SK-N-SH (cell line): ENCODE results near the gene CACNA2D3. TPM values are rescaled to one million over a fixed set of nuclear protein-coding genes. Genes with fewer than 3 reads are reported as not detected.

Experiments used
- CTCF ChIA-PET: fragments of 300-600, 350-600 bp; formaldehyde crosslinking; extraction: SDS; loops from one replicate; lab custom pipeline; 2021; lab: Yijun Ruan, JAX
- POLR2A ChIA-PET: fragments of 350-600 bp; sonication (Branson Sonifier 250); formaldehyde crosslinking; extraction: SDS; loops from one replicate; lab custom pipeline; 2020; ENCODE audit warnings: antibody characterized with exemption, inconsistent platforms; lab: Yijun Ruan, JAX
- DNase-seq: peaks from one replicate; pipeline ENCODE4 v3.0.0; 2012
- H2AFZ ChIP-seq: fragments of 200-600 bp; sonication (generic); 2 replicates; pipeline ENCODE4 v1.8.1; 2016; ENCODE audit warnings: antibody characterized with exemption, mild to moderate bottlenecking, low read depth
- H3F3A ChIP-seq: fragments of 200-600 bp; sonication (generic); replicated peaks from 2 replicates; pipeline ENCODE3; 2016; ENCODE audit warnings: antibody characterized with exemption, mild to moderate bottlenecking; ENCODE audit not compliant: insufficient read depth
- H3K27ac ChIP-seq, 2 experiments: fragments of 200-500 bp in 1 of 2; fragments of 200-600 bp in 1 of 2; sonication (Bioruptor generic) in 1 of 2; sonication (generic), shearing (Covaris generic) in 1 of 2; 2 replicates each; pipeline versions ENCODE4 v1.5.1 to v1.6.1; 2014 to 2016; ENCODE audit warnings: low read depth in 2 of 2, inconsistent platforms in 1 of 2, low read length in 1 of 2, mild to moderate bottlenecking in 1 of 2, mixed read lengths in 1 of 2
- H3K27me3 ChIP-seq: fragments of 200-600 bp; sonication (generic), shearing (Covaris generic); 2 replicates; pipeline ENCODE4 v1.6.1; 2016; ENCODE audit warnings: mixed run types; ENCODE audit not compliant: insufficient read depth
- H3K36me3 ChIP-seq, 2 experiments: fragments of 200-500 bp in 1 of 2; fragments of 200-600 bp in 1 of 2; sonication (Bioruptor generic) in 1 of 2; sonication (generic) in 1 of 2; replicated peaks in 1 of 2; 2 replicates each; pipeline versions ENCODE3 to v1.5.1; 2014 to 2016; ENCODE audit warnings: low read length in 1 of 2, mild to moderate bottlenecking in 1 of 2; ENCODE audit not compliant: insufficient read depth in 2 of 2, control insufficient read depth in 1 of 2
- H3K4me1 ChIP-seq, 2 experiments: fragments of 200-500 bp in 1 of 2; fragments of 200-600 bp in 1 of 2; sonication (Bioruptor generic) in 1 of 2; sonication (generic), shearing (Covaris generic) in 1 of 2; 2 replicates each; pipeline versions ENCODE4 v1.5.1 to v1.6.1; 2014 to 2016; ENCODE audit warnings: low read depth in 1 of 2, low read length in 1 of 2, mixed run types in 1 of 2; ENCODE audit not compliant: insufficient read depth in 2 of 2, control insufficient read depth in 1 of 2
- H3K4me2 ChIP-seq: fragments of 200-600 bp; sonication (generic), shearing (Covaris generic); 2 replicates; pipeline ENCODE4 v1.6.1; 2017; ENCODE audit warnings: mixed run types
- H3K4me3 ChIP-seq, 2 experiments: fragments of 200-500 bp in 1 of 2; fragments of 200-600 bp in 1 of 2; sonication (Bioruptor generic) in 1 of 2; sonication (generic), shearing (Covaris generic) in 1 of 2; 2 replicates each; pipeline versions ENCODE4 v1.5.1 to v1.8.1; 2014 to 2016; ENCODE audit warnings: low read depth in 2 of 2, inconsistent platforms in 1 of 2, low read length in 1 of 2, mild to moderate bottlenecking in 1 of 2, mixed read lengths in 1 of 2, moderate library complexity in 1 of 2
- H3K79me2 ChIP-seq: fragments of 200-600 bp; sonication (generic); 2 replicates; pipeline ENCODE4 v1.8.1; 2017; ENCODE audit warnings: mild to moderate bottlenecking; ENCODE audit not compliant: insufficient read depth
- H3K9ac ChIP-seq: fragments of 200-600 bp; sonication (generic); 2 replicates; pipeline ENCODE4 v1.6.1; 2017; ENCODE audit warnings: mixed run types
- H3K9me2 ChIP-seq: fragments of 200-600 bp; sonication (generic); 2 replicates; pipeline ENCODE4 v1.6.1; 2017; ENCODE audit warnings: mixed run types
- H3K9me3 ChIP-seq: fragments of 200-600 bp; sonication (generic); 2 replicates; pipeline ENCODE4 v1.6.1; 2017; ENCODE audit warnings: mixed run types, mild to moderate bottlenecking, moderate library complexity
- H4K20me1 ChIP-seq: fragments of 200-600 bp; sonication (generic); 2 replicates; pipeline ENCODE4 v1.6.1; 2017; ENCODE audit warnings: mild to moderate bottlenecking, mixed run types; ENCODE audit not compliant: insufficient read depth
- EP300 ChIP-seq, 2 experiments: IDR thresholded peaks; 2 replicates each; pipeline versions ENCODE4 v1.4.0 to v1.6.1; 2012; ENCODE audit warnings: borderline replicate concordance in 1 of 2, low read depth in 1 of 2, low read length in 1 of 2
- EZH2phosphoT487 ChIP-seq: fragments of 200-600 bp; sonication (generic); IDR thresholded peaks from 2 replicates; pipeline ENCODE4 v1.6.1; 2017; ENCODE audit warnings: low read depth, mixed run types, mild to moderate bottlenecking, antibody characterized with exemption, moderate library complexity, borderline replicate concordance
- GABPA ChIP-seq: IDR thresholded peaks from 2 replicates; pipeline ENCODE4 v1.4.0; 2012; ENCODE audit warnings: low read depth, mild to moderate bottlenecking
- GATA2 ChIP-seq: sonication (generic); formaldehyde crosslinking; IDR thresholded peaks from 2 replicates; pipeline ENCODE4 v1.5.0; 2020; ENCODE audit warnings: mild to moderate bottlenecking, missing genetic modification reagents
- JUND ChIP-seq: IDR thresholded peaks from 2 replicates; pipeline ENCODE4 v1.4.0; 2012
- MXI1 ChIP-seq: IDR thresholded peaks from 2 replicates; pipeline ENCODE4 v1.6.1; 2012; ENCODE audit warnings: mild to moderate bottlenecking, low read depth, low read length, improper control_type of control experiment
- NRF1 ChIP-seq: IDR thresholded peaks from 2 replicates; pipeline ENCODE4 v1.6.1; 2012; ENCODE audit warnings: low read depth, mild to moderate bottlenecking, low read length
- RAD21 ChIP-seq: IDR thresholded peaks from 2 replicates; pipeline ENCODE4 v1.6.1; 2012; ENCODE audit warnings: mild to moderate bottlenecking, low read length
- RCOR1 ChIP-seq: fragments of 150-350 bp; IDR thresholded peaks from 2 replicates; pipeline ENCODE4 v1.6.1; 2017; ENCODE audit warnings: antibody characterized with exemption, low read length
- RFX5 ChIP-seq: IDR thresholded peaks from 2 replicates; pipeline ENCODE4 v1.6.1; 2012; ENCODE audit warnings: mild to moderate bottlenecking, improper control_type of control experiment, low read length
- SIN3A ChIP-seq: IDR thresholded peaks from 2 replicates; pipeline ENCODE4 v1.6.1; 2012; ENCODE audit warnings: low read depth, mild to moderate bottlenecking, low read length, moderate library complexity, borderline replicate concordance
- SMC3 ChIP-seq: IDR thresholded peaks from 2 replicates; pipeline ENCODE4 v1.6.1; 2012; ENCODE audit warnings: low read depth, low read length, improper control_type of control experiment
- YY1 ChIP-seq: IDR thresholded peaks from 2 replicates; pipeline ENCODE4 v1.4.0; 2012; ENCODE audit warnings: low read depth, mild to moderate bottlenecking
- WGBS: methylation state at CpG from one replicate; pipeline ENCODE4 v1.1.6; 2017; ENCODE audit warnings: low lambda C conversion rate; 5-methylcytosine and 5-hydroxymethylcytosine counted together
- polyA plus RNA-seq, 3 experiments: library from polyadenylated mRNA; depleted of rRNA; stranded (reverse); fragments of >200 nt; gene quantifications; 2 replicates each; pipeline ENCODE4 v1.2.3, GENCODE V29; 2012
- TF ChIP-seq, protein P1 (sequence below): fragments of 150-350 bp; IDR thresholded peaks from 2 replicates; pipeline ENCODE4 v1.6.1; 2017; ENCODE audit warnings: antibody characterized with exemption, low read length, low read depth, borderline replicate concordance
- TF ChIP-seq, protein P2 (sequence below): IDR thresholded peaks from 2 replicates; pipeline ENCODE4 v1.6.1; 2012; ENCODE audit warnings: mild to moderate bottlenecking, low read depth, low read length, moderate library complexity
- TF ChIP-seq, protein P3 (sequence below): fragments of 150-350 bp; IDR thresholded peaks from 2 replicates; pipeline ENCODE4 v1.6.1; 2016; ENCODE audit warnings: mild to moderate bottlenecking, low read depth, low read length

Gene CACNA2D3
- polyA plus RNA-seq, 1 of the 3 experiments (the other 2 are of a cell fraction): 0.15 TPM

DNA sequence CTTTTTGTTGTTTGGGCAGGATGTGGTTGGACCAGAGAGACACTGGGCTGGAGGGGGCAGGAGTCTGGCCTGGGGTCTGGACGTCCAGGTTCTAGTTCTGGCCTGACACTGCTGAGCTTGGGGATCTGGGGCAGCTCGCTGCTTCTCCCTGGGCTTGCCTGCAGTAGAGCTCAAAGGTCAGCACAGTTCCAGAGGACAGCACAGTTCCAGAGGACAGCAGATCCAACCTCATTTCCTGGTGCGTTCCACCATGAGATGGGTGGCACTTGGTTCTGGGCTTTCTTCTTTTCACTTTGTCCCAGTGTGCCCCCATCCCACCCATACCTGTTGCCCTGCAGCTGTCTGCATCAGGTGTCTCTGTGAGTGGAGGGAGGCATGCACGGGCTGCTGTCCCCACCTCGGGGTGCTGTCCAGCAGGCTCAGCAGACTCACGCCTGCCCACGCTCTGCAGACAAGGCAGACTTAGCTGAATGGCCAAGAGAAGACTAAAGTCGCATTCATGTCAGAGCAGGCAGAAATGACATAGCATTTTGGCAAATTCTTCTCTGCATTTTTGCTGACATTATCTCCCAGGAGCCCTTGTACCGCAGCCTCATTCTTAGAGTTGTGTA is 16.7 kb downstream of the CACNA2D3 start:
- ChIA-PET CTCF (interaction anchor here (1.0 kb wide), 1 partner anchor 9 kb away, joined by 3 read pairs; no protein-coding TSS in a partner anchor), POLR2A (no interaction called here)
- H3K27me3 ChIP-seq: no peaks in the 10 kb centered on the region
- no peaks in the 10 kb centered on the region for H3F3A ChIP-seq
- no peaks in the 10 kb centered on the region for H3K79me2 ChIP-seq
- H3K27ac ChIP-seq: no peak overlapping the region
- no peaks in the 10 kb centered on the region for H3K9me2 ChIP-seq
- no peaks in the 10 kb centered on the region; a peak in 1 of 4 replicates for H3K4me1 ChIP-seq
- H3K4me3 ChIP-seq: no peak overlapping the region
- DNase-seq: no peak
- WGBS: 30% methylated on average over 4 of the region's 9 CpGs
- H4K20me1 ChIP-seq: no peaks in the 10 kb centered on the region
- no peak overlapping the region for H3K9ac ChIP-seq
- H2AFZ ChIP-seq: no peak overlapping the region
- no peak overlapping the region for H3K4me2 ChIP-seq
- H3K36me3 ChIP-seq: no peaks in the 10 kb centered on the region
- no peaks in the 10 kb centered on the region for H3K9me3 ChIP-seq
- no peak for TF ChIP-seq RCOR1
- no peak for TF ChIP-seq SIN3A

DNA sequence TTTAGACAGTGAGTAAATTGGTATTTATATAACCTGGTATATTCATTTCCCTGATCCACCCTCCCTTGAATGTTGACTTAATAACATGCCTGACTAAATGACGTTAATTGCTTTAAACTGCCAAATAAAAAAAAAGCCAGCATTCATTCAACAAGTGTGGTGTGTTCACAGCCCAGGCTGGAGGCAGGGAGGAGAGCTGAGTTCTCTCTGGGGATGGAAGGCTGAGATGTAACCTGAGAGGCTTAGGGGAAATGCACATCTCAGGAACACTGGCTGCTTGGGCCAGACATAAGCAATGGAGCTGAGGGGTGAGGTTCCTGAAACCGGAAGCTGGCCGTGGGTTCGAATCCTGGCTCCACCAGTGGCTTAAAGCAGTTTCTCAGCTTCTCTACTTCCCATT is 17.3 kb downstream of the CACNA2D3 start:
- ChIA-PET CTCF (interaction anchor here (1.0 kb wide), 1 partner anchor 9 kb away, joined by 3 read pairs; no protein-coding TSS in a partner anchor), POLR2A (no interaction called here)
- Histone ChIP-seq H3K79me2 (no peaks in the 10 kb centered on the region), H3K36me3 (no peaks in the 10 kb centered on the region), H3K9ac (no peak overlapping the region), H3F3A (no peaks in the 10 kb centered on the region), H3K9me2 (no peaks in the 10 kb centered on the region), H4K20me1 (no peaks in the 10 kb centered on the region), H3K4me2 (no peak overlapping the region), H3K9me3 (no peaks in the 10 kb centered on the region), H3K4me1 (no peaks in the 10 kb centered on the region; a peak in 1 of 4 replicates), H3K27ac (no peak overlapping the region), H2AFZ (no peak overlapping the region), H3K27me3 (no peaks in the 10 kb centered on the region), H3K4me3 (no peak overlapping the region)
- 38% methylated on average over 4 of the region's 4 CpGs for WGBS
- no peak for DNase-seq
- no peak for TF ChIP-seq SMC3
- TF ChIP-seq GATA2: no peak
- TF ChIP-seq EP300 (IDR thresholded peaks at IDR 0.05; ENCODE audit: borderline replicate concordance in 1 of 2, low read depth in 1 of 2, low read length in 1 of 2): no peak
- no peak for TF ChIP-seq NRF1
- TF ChIP-seq SIN3A: no peak
- TF ChIP-seq, protein P1, sequence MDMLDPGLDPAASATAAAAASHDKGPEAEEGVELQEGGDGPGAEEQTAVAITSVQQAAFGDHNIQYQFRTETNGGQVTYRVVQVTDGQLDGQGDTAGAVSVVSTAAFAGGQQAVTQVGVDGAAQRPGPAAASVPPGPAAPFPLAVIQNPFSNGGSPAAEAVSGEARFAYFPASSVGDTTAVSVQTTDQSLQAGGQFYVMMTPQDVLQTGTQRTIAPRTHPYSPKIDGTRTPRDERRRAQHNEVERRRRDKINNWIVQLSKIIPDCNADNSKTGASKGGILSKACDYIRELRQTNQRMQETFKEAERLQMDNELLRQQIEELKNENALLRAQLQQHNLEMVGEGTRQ: no peak
- TF ChIP-seq RCOR1: no peak
- TF ChIP-seq RAD21: no peak

DNA sequence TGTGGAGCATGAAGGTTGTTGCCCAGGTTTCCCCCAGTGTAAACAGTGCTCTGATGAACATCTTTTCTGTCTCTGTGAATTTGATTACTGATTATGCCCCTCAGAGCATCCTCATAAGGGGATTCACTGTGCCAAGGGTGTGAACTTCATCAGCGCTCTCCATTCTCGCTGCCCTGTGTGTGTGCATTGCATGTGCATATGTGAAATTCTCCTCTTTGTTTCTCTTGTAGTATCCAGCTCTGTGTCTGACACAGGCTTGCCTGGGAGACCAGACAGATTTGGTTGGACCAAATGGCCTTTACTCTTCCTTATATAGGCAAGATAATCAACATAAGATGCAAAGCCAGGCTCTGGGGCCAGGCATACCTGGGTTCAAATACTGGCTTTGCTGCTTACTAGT is 21.9 kb downstream of the CACNA2D3 start:
- Histone ChIP-seq H3F3A (no peaks in the 10 kb centered on the region), H3K4me3 (no peak overlapping the region), H3K36me3 (no peaks in the 10 kb centered on the region), H3K79me2 (no peaks in the 10 kb centered on the region), H3K9me2 (no peaks in the 10 kb centered on the region), H3K4me2 (no peak overlapping the region), H3K27ac (no peak overlapping the region), H2AFZ (no peak overlapping the region), H3K9me3 (no peaks in the 10 kb centered on the region), H4K20me1 (no peaks in the 10 kb centered on the region), H3K27me3 (no peaks in the 10 kb centered on the region), H3K4me1 (peaks cover 0 to 2% of the 10 kb centered on the region in 2 experiments; a peak in 1 of 4 replicates), H3K9ac (no peak overlapping the region)
- WGBS: 19% methylated on average over 2 of the region's 2 CpGs
- ChIA-PET CTCF (interaction anchor here (0.7 to 3.9 kb wide), 5 partner anchors 13 to 687 kb away, joined by 3 to 54 read pairs (median 4); no protein-coding TSS in a partner anchor), POLR2A (no interaction called here)
- DNase-seq: no peak
- TF ChIP-seq, protein P2, sequence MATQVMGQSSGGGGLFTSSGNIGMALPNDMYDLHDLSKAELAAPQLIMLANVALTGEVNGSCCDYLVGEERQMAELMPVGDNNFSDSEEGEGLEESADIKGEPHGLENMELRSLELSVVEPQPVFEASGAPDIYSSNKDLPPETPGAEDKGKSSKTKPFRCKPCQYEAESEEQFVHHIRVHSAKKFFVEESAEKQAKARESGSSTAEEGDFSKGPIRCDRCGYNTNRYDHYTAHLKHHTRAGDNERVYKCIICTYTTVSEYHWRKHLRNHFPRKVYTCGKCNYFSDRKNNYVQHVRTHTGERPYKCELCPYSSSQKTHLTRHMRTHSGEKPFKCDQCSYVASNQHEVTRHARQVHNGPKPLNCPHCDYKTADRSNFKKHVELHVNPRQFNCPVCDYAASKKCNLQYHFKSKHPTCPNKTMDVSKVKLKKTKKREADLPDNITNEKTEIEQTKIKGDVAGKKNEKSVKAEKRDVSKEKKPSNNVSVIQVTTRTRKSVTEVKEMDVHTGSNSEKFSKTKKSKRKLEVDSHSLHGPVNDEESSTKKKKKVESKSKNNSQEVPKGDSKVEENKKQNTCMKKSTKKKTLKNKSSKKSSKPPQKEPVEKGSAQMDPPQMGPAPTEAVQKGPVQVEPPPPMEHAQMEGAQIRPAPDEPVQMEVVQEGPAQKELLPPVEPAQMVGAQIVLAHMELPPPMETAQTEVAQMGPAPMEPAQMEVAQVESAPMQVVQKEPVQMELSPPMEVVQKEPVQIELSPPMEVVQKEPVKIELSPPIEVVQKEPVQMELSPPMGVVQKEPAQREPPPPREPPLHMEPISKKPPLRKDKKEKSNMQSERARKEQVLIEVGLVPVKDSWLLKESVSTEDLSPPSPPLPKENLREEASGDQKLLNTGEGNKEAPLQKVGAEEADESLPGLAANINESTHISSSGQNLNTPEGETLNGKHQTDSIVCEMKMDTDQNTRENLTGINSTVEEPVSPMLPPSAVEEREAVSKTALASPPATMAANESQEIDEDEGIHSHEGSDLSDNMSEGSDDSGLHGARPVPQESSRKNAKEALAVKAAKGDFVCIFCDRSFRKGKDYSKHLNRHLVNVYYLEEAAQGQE: no peak
- TF ChIP-seq RAD21 (no peak), SMC3 (no peak), EZH2phosphoT487 (no peak), MXI1 (no peak), NRF1 (no peak), GABPA (no peak), RFX5 (no peak), JUND (no peak), YY1 (no peak)
- TF ChIP-seq, protein P3, sequence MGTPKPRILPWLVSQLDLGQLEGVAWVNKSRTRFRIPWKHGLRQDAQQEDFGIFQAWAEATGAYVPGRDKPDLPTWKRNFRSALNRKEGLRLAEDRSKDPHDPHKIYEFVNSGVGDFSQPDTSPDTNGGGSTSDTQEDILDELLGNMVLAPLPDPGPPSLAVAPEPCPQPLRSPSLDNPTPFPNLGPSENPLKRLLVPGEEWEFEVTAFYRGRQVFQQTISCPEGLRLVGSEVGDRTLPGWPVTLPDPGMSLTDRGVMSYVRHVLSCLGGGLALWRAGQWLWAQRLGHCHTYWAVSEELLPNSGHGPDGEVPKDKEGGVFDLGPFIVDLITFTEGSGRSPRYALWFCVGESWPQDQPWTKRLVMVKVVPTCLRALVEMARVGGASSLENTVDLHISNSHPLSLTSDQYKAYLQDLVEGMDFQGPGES: no peak
